Skeletal muscle tissue (tissue), 4 donors: ENCODE data around the gene SLC35F1. TPM values are rescaled to one million over a fixed set of nuclear protein-coding genes. Genes with fewer than 3 reads are reported as not detected.

Experiments
- H3K27ac ChIP-seq: one replicate; pipeline ENCODE4 v1.7.0; 2013; ENCODE audit warnings: mild to moderate bottlenecking, low read depth, low read length, inconsistent platforms
- H3K27me3 ChIP-seq, 3 donors: one replicate each; pipeline ENCODE4 v1.7.0; 2013; ENCODE audit warnings: low read length in 3 of 3; ENCODE audit not compliant: control insufficient read depth in 3 of 3, insufficient read depth in 3 of 3
- H3K36me3 ChIP-seq, 3 donors: one replicate each; pipeline ENCODE4 v1.7.0; 2013; ENCODE audit warnings: low read length in 3 of 3; ENCODE audit not compliant: control insufficient read depth in 3 of 3, insufficient read depth in 3 of 3
- H3K4me1 ChIP-seq, 3 donors: one replicate each; pipeline ENCODE4 v1.7.0; 2013; ENCODE audit warnings: low read length in 3 of 3, mild to moderate bottlenecking in 3 of 3; ENCODE audit not compliant: control insufficient read depth in 3 of 3, insufficient read depth in 3 of 3
- H3K4me3 ChIP-seq, 3 donors: one replicate each; pipeline ENCODE4 v1.7.0; 2013; ENCODE audit warnings: low read length in 3 of 3
- H3K9ac ChIP-seq, 3 donors: one replicate each; pipeline ENCODE4 v1.7.0; 2013; ENCODE audit warnings: low read length in 3 of 3, mild to moderate bottlenecking in 3 of 3, moderate library complexity in 2 of 3, low read depth in 1 of 3
- H3K9me3 ChIP-seq, 3 donors: one replicate each; pipeline ENCODE4 v1.7.0; 2013; ENCODE audit warnings: low read length in 3 of 3; ENCODE audit not compliant: control insufficient read depth in 3 of 3
- total RNA-seq: library from RNA; depleted of rRNA; stranded (reverse); fragments of >200 nt; gene quantifications from one replicate; pipeline ENCODE4 v1.2.3, GENCODE V29; 2014
- donor health status: Osteomylitis.

The SLC35F1 gene
- total RNA-seq, 1 donor from 2014 or later, result 3.1 TPM

- H3K4me1 ChIP-seq, result peaks cover 0 to 17% (median 14%) of the 10 kb centered on the region in 3 donors
- no peaks in the 10 kb centered on the region for H3K36me3 ChIP-seq
- H3K4me3 ChIP-seq, result no peak overlapping the region
- H3K27ac ChIP-seq, result peak overlapping the region; percentile 68
- no peaks in the 10 kb centered on the region for H3K9me3 ChIP-seq
- no peak overlapping the region for H3K9ac ChIP-seq
- H3K27me3 ChIP-seq, result no peaks in the 10 kb centered on the region
Observed at GRCh38 chr6:118220429-118221128, 313.5 kb downstream of the SLC35F1 start.

- no peak overlapping the region for H3K9ac ChIP-seq
- H3K36me3 ChIP-seq, result no peaks in the 10 kb centered on the region
- H3K4me1 ChIP-seq, result peaks cover 0 to 12% (median 10%) of the 10 kb centered on the region in 3 donors
- H3K9me3 ChIP-seq, result no peaks in the 10 kb centered on the region
- no peaks in the 10 kb centered on the region for H3K27me3 ChIP-seq
- H3K27ac ChIP-seq, result no peak overlapping the region
- H3K4me3 ChIP-seq, result no peak overlapping the region
Observed at GRCh38 chr6:118223316-118223715, 316.3 kb downstream of the SLC35F1 start.

- Histone ChIP-seq H3K9ac (no peak overlapping the region), H3K27me3 (no peaks in the 10 kb centered on the region), H3K36me3 (no peaks in the 10 kb centered on the region), H3K4me1 (no peaks in the 10 kb centered on the region), H3K4me3 (no peak overlapping the region), H3K9me3 (no peaks in the 10 kb centered on the region), H3K27ac (no peak overlapping the region)
Observed at GRCh38 chr6:118228886-118229285, 321.8 kb downstream of the SLC35F1 start.

- no peaks in the 10 kb centered on the region for H3K9me3 ChIP-seq
- H3K27ac ChIP-seq, result no peak overlapping the region
- H3K36me3 ChIP-seq, result no peaks in the 10 kb centered on the region
- H3K27me3 ChIP-seq, result no peaks in the 10 kb centered on the region
- no peak overlapping the region for H3K9ac ChIP-seq
- H3K4me1 ChIP-seq, result no peaks in the 10 kb centered on the region
- no peak overlapping the region for H3K4me3 ChIP-seq
Observed at GRCh38 chr6:118240878-118241528, 333.9 kb downstream of the SLC35F1 start.

GRCh38 chr6:118246406-118246805 is 339.3 kb downstream of the SLC35F1 start:
- H3K4me1 ChIP-seq, result no peaks in the 10 kb centered on the region
- H3K9ac ChIP-seq, result no peak overlapping the region
- H3K36me3 ChIP-seq, result no peaks in the 10 kb centered on the region
- no peak overlapping the region for H3K27ac ChIP-seq
- H3K4me3 ChIP-seq, result no peak overlapping the region
- H3K27me3 ChIP-seq, result no peaks in the 10 kb centered on the region
- H3K9me3 ChIP-seq, result no peaks in the 10 kb centered on the region

GRCh38 chr6:118248171-118248570 is 341.1 kb downstream of the SLC35F1 start:
- H3K4me3 ChIP-seq, result no peak overlapping the region
- H3K27me3 ChIP-seq, result no peaks in the 10 kb centered on the region
- no peaks in the 10 kb centered on the region for H3K36me3 ChIP-seq
- H3K4me1 ChIP-seq, result no peaks in the 10 kb centered on the region
- H3K9me3 ChIP-seq, result no peaks in the 10 kb centered on the region
- no peak overlapping the region for H3K9ac ChIP-seq
- H3K27ac ChIP-seq, result no peak overlapping the region

GRCh38 chr6:118249680-118250079 is 342.6 kb downstream of the SLC35F1 start:
- Histone ChIP-seq H3K9ac (no peak overlapping the region), H3K4me3 (no peak overlapping the region), H3K36me3 (no peaks in the 10 kb centered on the region), H3K27me3 (no peaks in the 10 kb centered on the region), H3K27ac (no peak overlapping the region), H3K4me1 (no peaks in the 10 kb centered on the region), H3K9me3 (no peaks in the 10 kb centered on the region)

GRCh38 chr6:118252474-118252873 is 345.4 kb downstream of the SLC35F1 start:
- H3K4me1 ChIP-seq, result no peaks in the 10 kb centered on the region
- H3K27me3 ChIP-seq, result no peaks in the 10 kb centered on the region
- H3K36me3 ChIP-seq, result no peaks in the 10 kb centered on the region
- H3K9ac ChIP-seq, result no peak overlapping the region
- no peaks in the 10 kb centered on the region for H3K9me3 ChIP-seq
- no peak overlapping the region for H3K4me3 ChIP-seq
- H3K27ac ChIP-seq, result no peak overlapping the region

- H3K4me1 ChIP-seq, result no peaks in the 10 kb centered on the region
- H3K36me3 ChIP-seq, result no peaks in the 10 kb centered on the region
- H3K9me3 ChIP-seq, result no peaks in the 10 kb centered on the region
- no peak overlapping the region for H3K4me3 ChIP-seq
- H3K27me3 ChIP-seq, result no peaks in the 10 kb centered on the region
- no peak overlapping the region for H3K9ac ChIP-seq
- no peak overlapping the region for H3K27ac ChIP-seq
Observed at GRCh38 chr6:118253741-118254140, 346.7 kb downstream of the SLC35F1 start.

- no peaks in the 10 kb centered on the region for H3K36me3 ChIP-seq
- no peak overlapping the region for H3K27ac ChIP-seq
- no peak overlapping the region for H3K4me3 ChIP-seq
- no peaks in the 10 kb centered on the region for H3K9me3 ChIP-seq
- H3K9ac ChIP-seq, result no peak overlapping the region
- no peaks in the 10 kb centered on the region for H3K27me3 ChIP-seq
- H3K4me1 ChIP-seq, result no peaks in the 10 kb centered on the region
Observed at GRCh38 chr6:118260833-118261232, 353.8 kb downstream of the SLC35F1 start.
